Fibroblast of the aortic adventitia (primary cell): Measurements from ENCODE around the gene CDH13. TPM values are rescaled to one million over a fixed set of nuclear protein-coding genes. Genes with fewer than 3 reads are reported as not detected.

Source experiments
- DNase-seq: peaks from one replicate; pipeline ENCODE4 v3.0.0-alpha.2; 2010; ENCODE audit warnings: low read depth
- H3K4me3 ChIP-seq: 2 replicates; pipeline ENCODE4 v1.5.1; 2011; ENCODE audit warnings: low read depth, mild to moderate bottlenecking, control low read depth, low read length, moderate library complexity
- total RNA-seq: library from RNA; depleted of rRNA; stranded (reverse); fragments of >200 nt; gene quantifications from 2 replicates; pipeline ENCODE4 v1.2.3, GENCODE V29; 2012; ENCODE audit warnings: low replicate concordance
- TF ChIP-seq, protein P1 (sequence below): IDR thresholded peaks from 2 replicates; pipeline ENCODE4 v1.5.1; 2011; ENCODE audit warnings: mild to moderate bottlenecking, low read length, control low read depth, inconsistent platforms; ENCODE audit not compliant: insufficient read depth

CDH13 gene
- total RNA-seq, 1 donor = 55.7 TPM

GRCh38 chr16:83792391-83792790, 1165.6 kb downstream of the CDH13 start:
- TF ChIP-seq, protein P1, sequence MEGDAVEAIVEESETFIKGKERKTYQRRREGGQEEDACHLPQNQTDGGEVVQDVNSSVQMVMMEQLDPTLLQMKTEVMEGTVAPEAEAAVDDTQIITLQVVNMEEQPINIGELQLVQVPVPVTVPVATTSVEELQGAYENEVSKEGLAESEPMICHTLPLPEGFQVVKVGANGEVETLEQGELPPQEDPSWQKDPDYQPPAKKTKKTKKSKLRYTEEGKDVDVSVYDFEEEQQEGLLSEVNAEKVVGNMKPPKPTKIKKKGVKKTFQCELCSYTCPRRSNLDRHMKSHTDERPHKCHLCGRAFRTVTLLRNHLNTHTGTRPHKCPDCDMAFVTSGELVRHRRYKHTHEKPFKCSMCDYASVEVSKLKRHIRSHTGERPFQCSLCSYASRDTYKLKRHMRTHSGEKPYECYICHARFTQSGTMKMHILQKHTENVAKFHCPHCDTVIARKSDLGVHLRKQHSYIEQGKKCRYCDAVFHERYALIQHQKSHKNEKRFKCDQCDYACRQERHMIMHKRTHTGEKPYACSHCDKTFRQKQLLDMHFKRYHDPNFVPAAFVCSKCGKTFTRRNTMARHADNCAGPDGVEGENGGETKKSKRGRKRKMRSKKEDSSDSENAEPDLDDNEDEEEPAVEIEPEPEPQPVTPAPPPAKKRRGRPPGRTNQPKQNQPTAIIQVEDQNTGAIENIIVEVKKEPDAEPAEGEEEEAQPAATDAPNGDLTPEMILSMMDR = no peak
- H3K4me3 ChIP-seq = no peak overlapping the region
- DNase-seq = no peak

GRCh38 chr16:83793179-83793578, 1166.4 kb downstream of the CDH13 start:
- TF ChIP-seq, protein P1 = no peak

DNA sequence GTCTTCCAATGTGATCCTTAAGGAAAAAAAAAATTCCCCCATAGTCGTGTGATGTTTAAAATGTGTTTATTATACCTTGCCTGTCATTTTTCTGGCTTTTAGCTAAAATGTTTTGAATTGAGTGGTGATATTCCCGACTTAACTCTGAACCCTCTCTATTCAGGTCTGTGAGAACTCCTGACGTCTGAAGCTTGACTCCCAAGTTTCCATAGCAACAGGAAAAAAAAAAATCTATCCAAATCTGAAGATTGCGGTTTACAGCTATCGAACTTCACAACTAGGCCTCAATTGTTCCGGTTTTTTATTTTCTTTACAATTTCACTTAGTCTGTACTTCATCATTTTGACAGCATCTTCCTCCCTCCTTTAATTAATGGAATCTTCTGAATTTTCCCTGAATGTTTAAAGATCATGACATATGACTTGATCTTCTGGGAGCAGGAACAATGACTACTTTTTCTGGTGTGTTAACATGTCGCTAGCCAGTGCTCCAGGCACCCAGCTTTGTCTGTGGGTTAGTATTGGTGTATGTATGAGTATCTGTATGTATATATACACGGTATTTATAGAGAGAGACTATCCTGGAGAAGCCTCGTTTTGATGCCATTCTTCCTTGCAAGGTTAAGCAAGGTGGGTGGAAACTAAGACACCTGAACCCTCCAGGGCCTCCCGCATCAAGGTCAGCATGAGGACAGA, 1168.2 kb downstream of the CDH13 start:
- TF ChIP-seq, protein P1 = no peak
- no peak for DNase-seq
- H3K4me3 ChIP-seq = no peak overlapping the region

More at GRCh38 chr16:83793179-83793578, 1166.4 kb downstream of the CDH13 start:
- H3K4me3 ChIP-seq = no peak overlapping the region
- no peak for DNase-seq

DNA sequence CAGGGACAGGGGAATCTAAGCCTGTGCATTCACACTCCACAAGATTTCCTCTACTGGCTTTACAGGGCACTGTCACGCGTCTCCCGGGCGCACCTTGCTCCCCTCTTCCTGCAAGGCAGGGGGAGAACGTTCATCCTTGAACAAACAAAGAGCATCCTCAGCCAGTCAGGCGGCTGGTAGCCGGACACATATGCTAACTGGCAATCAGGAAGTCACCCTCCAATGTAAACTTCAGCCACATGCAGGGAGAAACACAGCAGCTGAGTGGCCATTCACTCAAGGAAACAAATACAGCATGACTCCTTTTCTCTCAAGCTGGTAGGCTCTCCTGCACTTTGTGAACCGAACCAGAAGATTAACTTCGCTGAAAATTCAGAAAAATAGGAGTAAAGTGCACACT, 1170.2 kb downstream of the CDH13 start:
- TF ChIP-seq, protein P1 = no peak
- DNase-seq = no peak
- H3K4me3 ChIP-seq = no peak overlapping the region

- no peak for DNase-seq
- TF ChIP-seq, protein P1 = no peak
- H3K4me3 ChIP-seq = no peak overlapping the region
Measured at GRCh38 chr16:83799336-83799735, 1172.6 kb downstream of the CDH13 start.

DNA sequence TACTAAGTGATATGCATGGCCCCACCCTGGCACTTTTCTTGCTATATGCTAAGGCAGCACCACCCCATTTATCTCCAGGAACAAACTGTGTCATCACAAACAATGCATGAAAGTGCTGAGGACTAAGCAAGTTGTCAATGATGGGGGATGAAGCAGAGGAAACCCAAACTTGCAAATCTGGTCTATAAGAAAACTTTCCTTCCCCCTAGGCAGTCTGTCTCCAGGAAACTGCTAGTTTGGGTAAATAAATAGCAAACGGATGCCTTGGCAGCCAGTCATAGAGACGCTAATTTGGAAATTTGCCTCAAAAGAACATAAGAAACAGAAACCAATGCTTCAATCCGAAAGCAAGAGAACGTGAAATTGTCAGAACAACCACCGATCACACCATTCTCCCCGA, 1175.4 kb downstream of the CDH13 start:
- DNase-seq = peak; percentile 43
- TF ChIP-seq, protein P1 = no peak
- no peak overlapping the region for H3K4me3 ChIP-seq

- DNase-seq = no peak
- no peak overlapping the region for H3K4me3 ChIP-seq
- TF ChIP-seq, protein P1 = no peak
Measured at GRCh38 chr16:83802554-83803205, 1175.9 kb downstream of the CDH13 start.
